Tibial artery (tissue), 4 donors: ENCODE results near the gene ETV6.

Experiments
- DNase-seq, 2 donors: peaks; one replicate each; pipeline ENCODE4 v3.0.0-alpha.2; 2019
- H3K27ac ChIP-seq, 2 donors: fragments of 200-600 bp; sonication (generic) in 1 of 2; 1 replicate in 1 of 2; 2 replicates in 1 of 2; pipeline ENCODE4 v1.5.1; 2018 to 2019; ENCODE audit warnings: mild to moderate bottlenecking in 1 of 2
- H3K27me3 ChIP-seq, 2 donors: fragments of 200-600 bp; sonication (generic) in 1 of 2; one replicate each; pipeline versions ENCODE4 v1.5.1 to v1.6.0; 2016 to 2019
- H3K36me3 ChIP-seq, 3 donors: fragments of 200-600 bp; sonication (generic) in 2 of 3; one replicate each; pipeline ENCODE4 v1.5.1; 2016 to 2019; ENCODE audit warnings: mild to moderate bottlenecking in 2 of 3
- H3K4me1 ChIP-seq, 4 donors: fragments of 200-600 bp; sonication (generic) in 2 of 4; 1 replicate in 3 of 4; 2 replicates in 1 of 4; pipeline ENCODE4 v1.5.1; 2016 to 2019
- H3K4me3 ChIP-seq, 2 donors: fragments of 200-600 bp; sonication (generic) in 1 of 2; 1 replicate in 1 of 2; 2 replicates in 1 of 2; pipeline ENCODE4 v1.5.1; 2018 to 2019; ENCODE audit warnings: mild to moderate bottlenecking in 2 of 2
- H3K9me3 ChIP-seq, 3 donors: fragments of 200-600 bp; sonication (generic) in 1 of 3; one replicate each; pipeline ENCODE4 v1.5.1; 2016 to 2019
- CTCF ChIP-seq, 2 experiments: fragments of 200-600 bp in 1 of 2; fragments of 450-650 bp in 1 of 2; IDR thresholded peaks; one replicate each; pipeline ENCODE4 v1.5.1; 2017 to 2019; ENCODE audit warnings: antibody characterized with exemption in 2 of 2, mild to moderate bottlenecking in 1 of 2, moderate library complexity in 1 of 2
- intact Hi-C: fragments of 100-400 bp; cut with DNase I; formaldehyde crosslinking; loops from one replicate; pipeline ENCODE4 v1.15.0; 2023; ENCODE audit warnings: low total_unique reads

The ETV6 gene

DNA sequence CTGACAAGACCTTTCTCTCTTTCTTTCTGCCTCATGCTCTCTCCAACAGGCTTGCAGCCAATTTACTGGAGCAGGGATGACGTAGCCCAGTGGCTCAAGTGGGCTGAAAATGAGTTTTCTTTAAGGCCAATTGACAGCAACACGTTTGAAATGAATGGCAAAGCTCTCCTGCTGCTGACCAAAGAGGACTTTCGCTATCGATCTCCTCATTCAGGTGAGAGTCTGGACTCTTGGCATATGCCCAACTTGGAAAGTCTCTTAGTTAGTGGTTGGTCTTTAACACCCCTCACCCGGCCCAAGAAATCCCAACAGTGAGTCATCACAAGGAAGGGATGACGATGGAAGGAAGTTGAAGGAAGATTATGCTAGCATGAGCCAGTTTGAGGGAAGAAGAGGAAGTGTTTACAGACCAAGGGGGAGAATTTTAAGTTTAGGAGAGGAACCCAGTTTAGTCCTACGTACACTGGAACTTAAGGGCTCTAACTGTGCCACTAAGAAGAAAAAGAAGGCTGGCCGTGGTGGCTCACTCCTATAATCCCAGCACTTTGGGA lies 189.7 kb downstream of the ETV6 start:
- Histone ChIP-seq H3K4me1 (peaks cover 0 to 62% (median 46%) of the 10 kb centered on the region in 4 donors), H3K4me3 (no peak overlapping the region), H3K9me3 (no peaks in the 10 kb centered on the region), H3K27me3 (no peaks in the 10 kb centered on the region), H3K27ac (peak overlapping the region; percentile 69 to 83), H3K36me3 (peaks cover 0 to 20% (median 17%) of the 10 kb centered on the region in 3 donors)
- DNase-seq: peak in 1 of 2 donors; percentile 68
- TF ChIP-seq CTCF (IDR thresholded peaks at IDR 0.05): no peak
- intact Hi-C loops: no loop called here

DNA sequence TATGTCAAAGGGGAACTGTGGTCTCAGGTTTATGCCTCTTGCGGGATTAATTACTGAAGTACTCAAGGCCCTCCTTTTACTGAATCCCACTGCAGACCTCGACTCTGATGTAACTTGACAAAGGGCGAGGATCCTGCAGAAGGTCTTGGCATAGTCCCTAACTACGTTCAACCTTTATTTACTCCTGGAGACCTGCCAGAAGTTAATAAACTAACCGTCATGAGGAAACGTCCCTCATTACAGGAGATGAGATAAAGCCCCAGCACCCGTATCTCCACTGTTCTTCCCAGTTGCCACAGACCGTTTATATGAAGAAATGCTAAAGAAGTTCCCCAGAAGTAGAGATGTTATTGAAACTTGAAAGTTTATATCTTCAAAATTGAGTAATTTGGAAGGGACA lies 190.9 kb downstream of the ETV6 start:
- no peaks in the 10 kb centered on the region for H3K27me3 ChIP-seq

GRCh38 chr12:11846488-11846887 lies 197.0 kb downstream of the ETV6 start:
- Histone ChIP-seq H3K4me3 (no peak overlapping the region), H3K4me1 (peaks cover 0 to 22% (median 4%) of the 10 kb centered on the region in 4 donors), H3K27me3 (no peaks in the 10 kb centered on the region), H3K9me3 (no peaks in the 10 kb centered on the region), H3K36me3 (peaks cover 13 to 34% (median 14%) of the 10 kb centered on the region in 3 donors), H3K27ac (peak overlapping the region in 1 of 2 donors; percentile 7)
- intact Hi-C loops: no loop called here
- TF ChIP-seq CTCF (IDR thresholded peaks at IDR 0.05): no peak
- DNase-seq: no peak

More for the DNA sequence above, 190.9 kb downstream of the ETV6 start:
- Histone ChIP-seq H3K4me3 (no peak overlapping the region), H3K36me3 (peaks cover 6 to 27% (median 20%) of the 10 kb centered on the region in 3 donors), H3K9me3 (no peaks in the 10 kb centered on the region), H3K4me1 (peaks cover 0 to 50% (median 36%) of the 10 kb centered on the region in 4 donors), H3K27ac (peak overlapping the region; percentile 69 to 83)
- DNase-seq: no peak
- intact Hi-C loops: no loop called here
- no peak for TF ChIP-seq CTCF (IDR thresholded peaks at IDR 0.05)

DNA sequence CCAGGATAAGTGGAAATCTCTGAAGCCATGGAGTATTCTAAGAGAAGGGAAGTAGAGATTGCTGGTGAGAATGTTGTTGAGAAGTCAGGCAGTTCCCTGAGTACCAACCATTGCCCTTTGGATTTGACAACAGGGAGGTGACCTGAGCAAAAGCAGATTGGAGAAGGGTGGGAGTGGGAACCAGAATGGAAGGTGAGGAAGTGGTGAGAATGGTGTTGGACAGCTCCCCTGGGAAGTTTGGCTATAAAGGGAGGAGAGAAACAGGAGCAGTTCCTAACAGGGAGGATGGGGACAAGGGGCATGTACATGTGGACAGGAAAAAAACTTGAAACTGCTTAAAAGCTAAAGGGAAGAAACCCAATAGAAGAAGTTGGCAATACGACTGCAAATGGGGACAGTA lies 198.1 kb downstream of the ETV6 start:
- Histone ChIP-seq H3K9me3 (no peaks in the 10 kb centered on the region), H3K27ac (no peak overlapping the region), H3K4me3 (no peak overlapping the region), H3K27me3 (no peaks in the 10 kb centered on the region), H3K36me3 (peaks cover 10 to 33% (median 13%) of the 10 kb centered on the region in 3 donors), H3K4me1 (peaks cover 0 to 27% (median 8%) of the 10 kb centered on the region in 4 donors)
- intact Hi-C loops: no loop called here
- no peak for DNase-seq
- no peak for TF ChIP-seq CTCF (IDR thresholded peaks at IDR 0.05)

- no peak overlapping the region for H3K27ac ChIP-seq
- intact Hi-C loops: no loop called here
- peaks cover 9 to 34% (median 24%) of the 10 kb centered on the region in 3 donors for H3K36me3 ChIP-seq
- no peaks in the 10 kb centered on the region for H3K27me3 ChIP-seq
- no peaks in the 10 kb centered on the region for H3K9me3 ChIP-seq
- H3K4me3 ChIP-seq: no peak overlapping the region
- TF ChIP-seq CTCF (IDR thresholded peaks at IDR 0.05): no peak
- H3K4me1 ChIP-seq: peaks cover 0 to 36% (median 8%) of the 10 kb centered on the region in 4 donors
- no peak for DNase-seq
Measured at GRCh38 chr12:11849757-11850504, 200.5 kb downstream of the ETV6 start.
